ACC112 (cell line): ENCODE measurements around the gene PMEL.
"Not testable (repeated sequence)": the region's sequence is repeated elsewhere in the genome, so short reads cannot be mapped to it uniquely, and the experiment has no call there.

Experiments used
- H2AFZ ChIP-seq: fragments of 200-600 bp; sonication (generic); one replicate; pipeline ENCODE4 v1.6.0; 2017; ENCODE audit warnings: antibody characterized with exemption, low read length; ENCODE audit not compliant: unreplicated experiment
- H3K27ac ChIP-seq: fragments of 200-600 bp; sonication (generic); 2 replicates; pipeline ENCODE4 v1.5.1; 2014; ENCODE audit warnings: low read depth, mild to moderate bottlenecking, antibody characterized with exemption, low read length, moderate library complexity
- H3K27me3 ChIP-seq: fragments of 200-600 bp; sonication (generic); 2 replicates; pipeline ENCODE4 v1.6.1; 2014; ENCODE audit warnings: mild to moderate bottlenecking, antibody characterized with exemption, low read length, moderate library complexity, mixed read lengths; ENCODE audit not compliant: insufficient read depth
- H3K36me3 ChIP-seq: fragments of 200-600 bp; sonication (generic); 2 replicates; pipeline ENCODE4 v1.6.1; 2016; ENCODE audit warnings: mild to moderate bottlenecking, antibody characterized with exemption, low read length, moderate library complexity, mixed read lengths; ENCODE audit not compliant: insufficient read depth
- H3K4me1 ChIP-seq: fragments of 200-600 bp; sonication (generic); one replicate; pipeline ENCODE4 v1.6.1; 2016; ENCODE audit warnings: low read length, mixed read lengths; ENCODE audit not compliant: insufficient read depth, unreplicated experiment, control insufficient read depth
- H3K4me3 ChIP-seq: fragments of 200-600 bp; sonication (generic); 2 replicates; pipeline ENCODE4 v1.5.1; 2014; ENCODE audit warnings: mild to moderate bottlenecking, low read depth, low read length
- H3K79me2 ChIP-seq: fragments of 200-600 bp; sonication (generic); one replicate; pipeline ENCODE4 v1.6.0; 2016; ENCODE audit warnings: low read length; ENCODE audit not compliant: control insufficient read depth, unreplicated experiment, insufficient read depth

PMEL gene

DNA sequence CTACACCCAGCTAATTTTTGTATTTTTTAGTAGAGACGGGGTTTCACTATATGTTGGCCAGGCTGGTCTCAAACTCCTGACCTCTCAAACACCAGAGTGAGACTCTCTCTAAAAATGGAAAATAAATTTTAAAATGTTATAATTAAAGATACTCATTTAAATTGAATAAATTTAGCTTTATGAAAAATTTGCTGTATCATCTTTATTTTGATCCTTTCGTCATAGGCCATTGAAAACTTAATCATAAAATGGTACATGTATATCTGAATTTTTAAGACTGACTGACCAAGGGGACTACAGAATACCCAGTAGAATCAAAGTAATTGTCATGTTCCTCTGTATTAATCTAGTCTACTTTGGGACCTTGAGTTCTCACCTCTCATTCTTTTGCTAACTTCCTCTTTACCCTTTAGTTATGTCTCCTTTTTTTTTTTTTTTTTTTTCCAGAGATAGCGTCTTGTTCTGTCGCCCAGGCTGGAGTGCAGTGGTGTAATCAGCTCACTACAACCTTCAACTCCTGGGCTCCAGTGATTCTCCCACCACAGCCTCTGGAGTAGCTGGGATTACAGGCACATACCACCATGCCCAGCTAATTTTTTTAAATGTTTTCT is 17.5 kb upstream of the PMEL start:
- Histone ChIP-seq H3K4me1 (peaks cover 7% of the 10 kb centered on the region), H3K4me3 (no peak overlapping the region), H3K27ac (no peak overlapping the region), H3K36me3 (peaks cover 26% of the 10 kb centered on the region), H3K79me2 (peaks cover 17% of the 10 kb centered on the region), H3K27me3 (no peaks in the 10 kb centered on the region), H2AFZ (no peak overlapping the region)

DNA sequence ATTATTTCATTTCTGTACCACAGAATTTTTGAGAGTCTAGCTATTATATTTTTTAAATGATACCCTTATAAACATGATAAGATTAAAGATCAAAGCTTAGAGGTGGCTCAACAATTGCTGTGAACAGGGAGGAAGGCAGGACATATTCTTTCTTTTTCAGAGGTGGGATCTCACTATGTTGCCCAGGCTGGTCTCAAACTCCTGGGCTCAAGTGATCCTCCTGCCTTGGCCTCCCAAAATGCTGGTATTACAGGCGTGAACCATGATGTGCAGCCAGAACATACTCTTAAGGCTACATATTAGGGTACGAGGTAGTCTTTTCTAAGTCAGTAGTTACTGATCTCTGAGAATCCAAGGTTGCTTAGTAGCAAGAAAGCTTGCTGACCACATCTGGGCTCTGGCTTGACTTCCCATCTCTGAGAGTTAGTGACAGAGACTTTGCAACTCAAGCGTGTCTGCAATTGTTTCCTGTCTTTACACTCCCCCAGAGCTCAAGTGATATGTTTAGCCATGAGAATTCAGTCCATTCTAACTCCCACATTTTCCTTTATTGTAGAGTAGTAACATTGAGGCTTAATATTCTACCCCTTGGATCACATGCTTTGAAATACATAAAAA is 16.6 kb upstream of the PMEL start:
- Histone ChIP-seq H3K4me3 (no peak overlapping the region), H3K79me2 (peaks cover 24% of the 10 kb centered on the region), H3K27ac (no peak overlapping the region), H3K36me3 (peaks cover 23% of the 10 kb centered on the region), H3K27me3 (no peaks in the 10 kb centered on the region), H2AFZ (no peak overlapping the region), H3K4me1 (peaks cover 7% of the 10 kb centered on the region)

DNA sequence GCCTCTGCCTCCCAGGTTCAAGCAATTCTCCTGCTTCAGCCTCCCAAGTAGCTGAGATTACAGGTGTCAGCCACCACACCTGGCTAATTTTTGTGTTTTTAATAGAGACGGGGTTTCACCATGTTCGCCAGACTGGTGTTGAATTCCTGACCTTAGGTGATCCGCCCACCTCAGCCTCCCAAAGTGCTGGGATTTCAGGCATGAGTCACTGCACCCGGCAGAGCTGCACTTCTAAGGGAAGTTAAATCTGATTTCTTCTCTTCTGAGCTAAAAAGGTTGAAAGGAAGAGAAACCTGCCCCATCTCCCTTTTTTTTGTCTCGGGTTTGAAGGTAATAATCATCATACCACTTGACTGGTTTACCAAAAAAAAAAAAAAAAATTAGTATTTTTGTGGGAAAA is 16.0 kb upstream of the PMEL start:
- not testable (repeated sequence) for H2AFZ ChIP-seq, H3K4me3 ChIP-seq, H3K4me1 ChIP-seq, H3K27me3 ChIP-seq, H3K27ac ChIP-seq
- H3K79me2 ChIP-seq = peaks cover 29% of the 10 kb centered on the region
- peaks cover 23% of the 10 kb centered on the region for H3K36me3 ChIP-seq

DNA sequence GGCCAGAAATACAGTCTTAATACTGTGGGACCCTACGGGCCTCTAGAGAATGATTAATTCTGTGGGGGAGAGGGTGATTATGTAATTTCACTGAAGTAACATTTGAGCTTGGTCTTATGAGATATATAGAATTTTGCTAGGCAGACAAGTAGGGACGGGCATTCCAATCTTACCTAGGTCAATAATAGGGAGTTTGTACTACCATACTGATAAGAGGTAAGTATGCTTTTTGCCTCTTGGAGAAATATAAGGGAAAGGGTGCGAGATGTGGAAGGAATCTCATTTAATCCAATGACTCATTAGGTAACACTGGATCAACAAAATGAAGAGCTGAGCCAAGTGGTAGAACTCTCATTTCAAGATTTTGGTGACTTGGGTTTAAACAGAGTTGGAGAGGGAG is 13.2 kb upstream of the PMEL start:
- H2AFZ ChIP-seq = no peak overlapping the region
- H3K36me3 ChIP-seq = peaks cover 9% of the 10 kb centered on the region; the same call in 1 of the 2 replicates
- peaks cover 17% of the 10 kb centered on the region for H3K4me1 ChIP-seq

DNA sequence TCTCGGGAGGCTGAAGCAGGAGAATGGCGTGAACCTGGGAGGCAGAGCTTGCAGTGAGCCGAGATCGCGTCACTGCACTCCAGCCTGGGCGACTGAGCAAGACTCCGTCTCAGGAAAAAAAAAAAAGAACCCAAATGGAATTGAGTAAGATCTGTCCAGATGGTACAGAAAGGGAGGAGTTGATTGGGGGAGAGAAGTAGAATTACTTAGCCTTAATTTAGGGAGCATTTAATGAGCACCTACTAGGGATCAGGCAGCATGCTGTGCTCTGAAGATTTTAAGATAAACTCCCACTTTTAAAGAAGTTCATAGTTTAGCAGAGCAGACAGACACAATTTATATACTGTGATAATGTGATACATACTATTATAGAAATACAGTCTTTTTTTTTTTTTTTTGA is 12.6 kb upstream of the PMEL start:
- Histone ChIP-seq H2AFZ (no peak overlapping the region), H3K4me1 (peaks cover 17% of the 10 kb centered on the region), H3K27ac (no peak overlapping the region), H3K27me3 (no peaks in the 10 kb centered on the region), H3K36me3 (peaks cover 9% of the 10 kb centered on the region; the same call in 1 of the 2 replicates), H3K4me3 (no peak overlapping the region), H3K79me2 (peaks cover 56% of the 10 kb centered on the region)

More for the DNA sequence above, 13.2 kb upstream of the PMEL start:
- Histone ChIP-seq H3K27ac (no peak overlapping the region), H3K27me3 (no peaks in the 10 kb centered on the region), H3K4me3 (no peak overlapping the region), H3K79me2 (peaks cover 54% of the 10 kb centered on the region)

GRCh38 chr12:55974308-55974730 is 8.5 kb upstream of the PMEL start:
- no peaks in the 10 kb centered on the region for H3K27me3 ChIP-seq
- H3K27ac ChIP-seq = peak overlapping the region; percentile 78

DNA sequence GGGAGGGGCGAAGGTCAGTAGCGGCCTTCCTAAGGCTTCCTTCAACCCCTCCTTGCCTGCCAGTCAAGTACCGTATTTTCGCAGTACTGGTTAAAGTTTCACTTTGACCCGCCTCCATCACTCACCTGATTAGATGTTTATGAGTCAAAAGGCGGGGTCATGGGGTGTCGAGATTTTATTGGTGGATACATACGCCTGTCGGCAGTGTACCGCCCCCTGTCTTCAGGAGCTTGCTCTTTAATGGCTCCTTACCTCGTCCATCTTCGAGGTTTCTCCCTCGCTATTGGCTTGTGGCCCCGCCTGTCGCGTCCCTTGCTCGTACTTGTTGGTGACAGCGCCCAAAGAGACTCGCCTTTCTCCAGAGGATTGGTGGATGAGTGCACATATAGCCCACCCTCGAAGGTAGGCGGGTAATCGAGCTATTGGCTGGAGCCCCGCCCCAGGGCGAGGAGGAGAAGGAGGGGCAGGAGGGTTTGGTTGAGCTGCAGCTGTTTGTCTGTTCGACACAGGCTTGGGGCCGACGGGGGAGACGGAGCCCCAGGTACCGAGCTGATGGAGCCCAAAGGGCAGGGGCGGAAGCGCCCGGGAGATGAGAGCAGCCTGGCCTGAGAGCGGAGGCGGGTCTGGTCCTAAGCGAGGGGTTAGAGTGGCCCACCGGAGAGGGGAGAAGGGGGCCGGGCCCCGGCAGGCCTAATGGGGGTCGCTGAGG is 7.9 kb upstream of the PMEL start, which contains the start of gene RAB5B:
Gene RAB5B, plus strand, starts transcription at position 480 of the 709 bp plus-strand sequence. CDS start 12,883 bp downstream, outside the sequence.
- H3K4me3 ChIP-seq = peak within 1 kb of the TSS; percentile 93
- H3K27me3 ChIP-seq = no peaks in the 10 kb centered on the region
- H2AFZ ChIP-seq = peak within 1 kb of the TSS; percentile 31
- peaks cover 53% of the 10 kb centered on the region for H3K79me2 ChIP-seq
- H3K27ac ChIP-seq = peak within 1 kb of the TSS; percentile 98
- H3K4me1 ChIP-seq = peaks cover 47% of the 10 kb centered on the region
- H3K36me3 ChIP-seq = peaks cover 14% of the 10 kb centered on the region; the same call in 1 of the 2 replicates

More at GRCh38 chr12:55974308-55974730, 8.5 kb upstream of the PMEL start:
- H3K4me1 ChIP-seq = peaks cover 42% of the 10 kb centered on the region
- peak overlapping the region; percentile 93 for H3K4me3 ChIP-seq
- peaks cover 54% of the 10 kb centered on the region for H3K79me2 ChIP-seq
- peaks cover 14% of the 10 kb centered on the region; the same call in 1 of the 2 replicates for H3K36me3 ChIP-seq
- peak overlapping the region; percentile 31 for H2AFZ ChIP-seq

DNA sequence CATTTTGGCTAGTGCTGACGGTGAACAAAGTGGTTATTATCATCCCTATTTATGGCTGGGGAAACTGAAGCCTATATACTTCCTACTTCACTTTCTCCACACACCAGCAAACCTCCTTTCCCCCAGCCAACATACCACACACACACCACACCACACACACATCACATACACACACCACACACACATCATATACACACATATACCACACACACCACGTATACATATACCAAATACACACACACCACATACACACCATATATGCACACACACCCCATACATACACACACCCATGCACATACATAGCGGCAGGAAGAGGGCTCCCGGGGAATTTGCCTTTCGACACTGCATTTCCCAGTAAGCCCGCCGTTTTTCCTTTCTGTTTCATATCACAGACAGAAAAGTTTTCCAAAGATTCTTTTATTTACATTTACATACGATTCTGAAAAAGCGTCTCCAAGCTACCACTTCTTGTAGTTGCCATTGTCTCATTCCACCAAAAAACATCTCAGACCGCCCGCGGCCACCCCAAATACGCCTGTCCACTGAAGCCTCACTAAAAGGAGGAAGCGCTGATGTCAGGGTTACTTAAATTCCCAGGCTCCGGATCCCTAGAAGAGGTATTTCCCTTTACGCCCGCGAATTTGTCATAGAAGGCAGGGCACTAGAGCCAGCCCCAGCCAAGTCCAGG is 7.2 kb upstream of the PMEL start:
- H3K27me3 ChIP-seq = no peaks in the 10 kb centered on the region
- peaks cover 60% of the 10 kb centered on the region for H3K79me2 ChIP-seq
- peak overlapping the region; percentile 80 for H3K4me3 ChIP-seq
- H3K4me1 ChIP-seq = peaks cover 54% of the 10 kb centered on the region
- peak overlapping the region; percentile 98 for H3K27ac ChIP-seq
- no peak overlapping the region for H2AFZ ChIP-seq
- peaks cover 18% of the 10 kb centered on the region; the same call in 1 of the 2 replicates for H3K36me3 ChIP-seq

- H3K27ac ChIP-seq = peak overlapping the region; percentile 98
- H3K27me3 ChIP-seq = no peaks in the 10 kb centered on the region
- H3K79me2 ChIP-seq = peaks cover 60% of the 10 kb centered on the region
- no peak overlapping the region for H2AFZ ChIP-seq
- peak overlapping the region; percentile 80 for H3K4me3 ChIP-seq
- H3K4me1 ChIP-seq = peaks cover 59% of the 10 kb centered on the region
- H3K36me3 ChIP-seq = peaks cover 18% of the 10 kb centered on the region; the same call in 1 of the 2 replicates
Observed at GRCh38 chr12:55972456-55972855, 6.6 kb upstream of the PMEL start.

DNA sequence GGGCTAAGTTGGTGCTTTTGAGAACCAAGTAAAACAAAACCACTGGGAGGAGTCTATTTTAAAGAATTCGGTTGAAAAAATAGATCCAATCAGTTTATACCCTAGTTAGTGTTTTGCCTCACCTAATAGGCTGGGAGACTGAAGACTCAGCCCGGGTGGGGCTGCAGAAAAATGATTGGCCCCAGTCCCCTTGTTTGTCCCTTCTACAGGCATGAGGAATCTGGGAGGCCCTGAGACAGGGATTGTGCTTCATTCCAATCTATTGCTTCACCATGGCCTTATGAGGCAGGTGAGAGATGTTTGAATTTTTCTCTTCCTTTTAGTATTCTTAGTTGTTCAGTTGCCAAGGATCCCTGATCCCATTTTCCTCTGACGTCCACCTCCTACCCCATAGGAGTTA is 6.2 kb upstream of the PMEL start:
- H3K27me3 ChIP-seq = no peaks in the 10 kb centered on the region
- peak overlapping the region; percentile 98 for H3K27ac ChIP-seq
- peaks cover 59% of the 10 kb centered on the region for H3K4me1 ChIP-seq
- peaks cover 18% of the 10 kb centered on the region; the same call in 1 of the 2 replicates for H3K36me3 ChIP-seq
- H3K4me3 ChIP-seq = peak overlapping the region; percentile 80
- H2AFZ ChIP-seq = no peak overlapping the region
- H3K79me2 ChIP-seq = peaks cover 60% of the 10 kb centered on the region
